GM13977 (cell line): Measurements from ENCODE around the gene DNAH1.

ENCODE experiments used
- DNase-seq: peaks from one replicate; pipeline ENCODE4 v3.0.0; 2012; ENCODE audit warnings: low spot score
- CTCF ChIP-seq: IDR thresholded peaks from 2 replicates; pipeline ENCODE4 v1.5.1; 2012; ENCODE audit warnings: mild to moderate bottlenecking, control low read depth; ENCODE audit not compliant: insufficient read depth; ENCODE audit errors: extremely low read depth, missing control alignments
- in situ Hi-C: fragments of 300-500 bp; cut with MboI; formaldehyde crosslinking; loops from one replicate; pipeline ENCODE4 v1.12.0; 2022; ENCODE audit warnings: low sequenced_read_pairs, low pct_unique_long_range_greater_than_20kb, mixed read lengths, inconsistent platforms; ENCODE audit not compliant: unreplicated experiment

DNAH1 gene

GRCh38 chr3:52303811-52304210, 12.3 kb upstream of the DNAH1 start:
- no peak for DNase-seq
- TF ChIP-seq CTCF: no peak
- in situ Hi-C loops: no loop called here

DNA sequence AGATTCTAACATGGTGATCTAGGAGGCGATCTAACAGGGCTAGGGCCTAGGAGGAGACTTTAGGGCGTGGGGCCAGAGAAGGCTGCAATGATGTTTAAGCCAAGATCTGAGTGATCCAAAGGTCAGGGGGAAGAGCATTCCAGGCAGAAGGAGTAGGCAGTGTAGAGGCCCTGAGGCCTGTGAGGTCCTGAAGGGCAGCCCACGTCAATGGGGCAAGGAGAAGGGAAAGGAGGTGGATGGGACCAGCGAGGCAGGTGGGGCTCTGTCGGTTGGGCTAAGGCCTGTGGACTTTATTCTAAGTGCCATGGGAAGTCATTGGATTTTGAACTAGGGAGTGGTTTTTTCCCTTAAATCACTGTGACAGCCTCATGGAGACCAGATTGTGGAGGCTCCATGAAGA, 10.2 kb upstream of the DNAH1 start:
- in situ Hi-C loops: no loop called here
- DNase-seq: no peak
- TF ChIP-seq CTCF: no peak

DNA sequence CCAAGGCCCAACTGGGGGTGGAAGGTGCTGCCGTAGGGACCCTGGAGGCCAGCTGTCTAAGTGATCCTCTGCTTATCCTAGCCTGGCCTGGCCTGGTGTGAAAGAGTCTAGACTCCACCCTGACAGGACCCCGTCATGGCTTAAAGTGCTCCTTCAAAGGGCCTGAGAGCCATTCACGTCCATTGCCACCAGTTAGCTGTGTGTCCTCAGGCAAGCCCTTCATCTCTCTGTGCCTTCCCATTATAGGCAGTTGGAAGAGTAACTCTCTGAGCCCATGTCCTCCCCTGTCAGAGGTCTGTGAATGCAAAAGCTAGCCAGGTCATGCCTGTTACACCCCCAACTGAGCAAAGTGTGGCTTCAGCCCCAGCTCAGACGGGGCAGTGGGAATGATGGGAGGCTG, 9.1 kb upstream of the DNAH1 start:
- no peak for TF ChIP-seq CTCF
- in situ Hi-C loops: no loop called here
- DNase-seq: no peak

DNA sequence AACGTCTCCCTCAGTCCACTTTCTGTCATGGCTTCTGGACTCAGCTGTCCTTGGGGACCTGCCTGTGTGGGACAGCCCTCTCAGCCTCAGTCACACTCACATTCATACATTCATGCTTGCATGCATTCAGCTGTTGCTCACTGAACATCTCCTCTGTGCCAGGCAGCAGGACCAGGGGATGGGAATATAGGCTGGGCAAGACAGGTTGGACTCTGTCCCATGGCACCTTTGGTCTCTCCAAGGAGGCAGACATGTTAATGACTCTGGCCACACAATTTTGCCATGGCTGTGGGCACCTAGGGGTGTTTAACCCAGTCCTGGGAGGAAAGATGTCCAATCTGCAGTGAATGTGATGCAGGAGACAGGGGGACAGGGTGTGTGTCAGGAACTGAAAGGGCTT, 7.8 kb upstream of the DNAH1 start:
- in situ Hi-C loops: no loop called here
- TF ChIP-seq CTCF: no peak

DNA sequence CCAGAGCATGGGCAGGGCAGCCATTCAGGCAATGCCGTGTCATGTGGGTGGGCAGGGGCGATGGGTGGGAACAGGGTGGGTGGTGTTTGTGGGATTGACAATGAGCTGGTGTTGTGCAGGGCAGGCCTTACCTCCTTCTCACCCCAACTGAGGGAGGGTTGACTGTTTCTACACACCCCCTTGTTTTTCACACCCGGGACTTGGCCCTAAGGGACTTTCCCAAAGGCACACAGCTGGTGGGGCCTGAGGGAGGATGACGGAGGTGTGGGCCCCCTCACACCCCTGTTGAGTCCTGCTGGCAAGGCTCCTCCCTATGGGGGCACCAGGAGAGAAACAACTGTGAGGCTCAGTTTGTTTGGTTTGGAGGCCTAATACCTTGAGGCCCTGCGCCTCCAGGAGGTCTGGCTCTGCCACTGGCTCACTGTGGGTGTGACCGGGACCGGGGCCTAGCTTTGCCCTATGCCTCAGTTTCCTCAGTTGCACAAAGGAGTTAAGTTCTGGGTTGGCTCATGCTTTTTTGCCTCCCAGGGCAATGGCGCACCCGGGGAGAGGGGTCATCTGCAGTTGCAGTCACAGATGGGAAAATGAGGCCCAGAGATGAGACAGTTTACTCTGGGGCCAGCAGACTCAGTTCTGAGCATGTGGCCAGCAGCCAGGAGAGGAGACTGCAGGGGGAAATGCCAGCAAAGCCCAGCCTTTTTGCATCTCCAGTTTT, 5.1 kb upstream of the DNAH1 start:
- in situ Hi-C loops: no loop called here
- TF ChIP-seq CTCF: no peak
- peak; percentile 85 for DNase-seq

More for the DNA sequence above, 7.8 kb upstream of the DNAH1 start:
- no peak for DNase-seq

GRCh38 chr3:52311576-52312119, 4.5 kb upstream of the DNAH1 start:
- TF ChIP-seq CTCF: no peak
- no peak for DNase-seq

More at GRCh38 chr3:52311576-52312119, 4.5 kb upstream of the DNAH1 start:
- in situ Hi-C loops: no loop called here
